Activated CD4-positive, alpha-beta memory T cell treated with anti-CD3 and anti-CD28 coated beads for 36 hours (primary cell): ENCODE data around the gene FOS. TPM values are rescaled to one million over a fixed set of nuclear protein-coding genes. Genes with fewer than 3 reads are reported as not detected.

Experiments
- CTCF ChIA-PET: fragments of 350-600 bp; sonication (Branson Sonifier 250); formaldehyde crosslinking; loops from one replicate; lab custom pipeline; 2021; ENCODE audit warnings: antibody characterized with exemption, inconsistent platforms; lab: Charles Lee
- POLR2A ChIA-PET: fragments of 350-600 bp; sonication (Branson Sonifier 250); formaldehyde crosslinking; loops from one replicate; lab custom pipeline; 2021; ENCODE audit warnings: antibody characterized with exemption; lab: Charles Lee
- DNase-seq: peaks from one replicate; pipeline ENCODE4 v3.0.0-alpha.2; 2020
- H3K27ac Mint-ChIP-seq: one replicate; pipeline ENCODE4 v1.8.0; 2021; ENCODE audit warnings: mixed read lengths
- H3K27me3 Mint-ChIP-seq: one replicate; pipeline ENCODE4 v1.8.0; 2021; ENCODE audit warnings: mixed read lengths
- H3K36me3 Mint-ChIP-seq: one replicate; pipeline ENCODE4 v1.8.0; 2021; ENCODE audit warnings: mixed read lengths
- H3K4me1 Mint-ChIP-seq: one replicate; pipeline ENCODE4 v1.8.0; 2021; ENCODE audit warnings: low read depth, mixed read lengths
- H3K4me3 Mint-ChIP-seq: one replicate; pipeline ENCODE4 v1.8.0; 2021; ENCODE audit warnings: mild to moderate bottlenecking, mixed read lengths
- H3K9me3 Mint-ChIP-seq: one replicate; pipeline ENCODE4 v1.8.0; 2021; ENCODE audit warnings: mixed read lengths
- intact Hi-C: fragments of 100-400 bp; cut with micrococcal nuclease; formaldehyde crosslinking; loops from one replicate; pipeline ENCODE4 v1.15.1; 2023
- total RNA-seq, 2 experiments: library from RNA; stranded (reverse); gene quantifications; one replicate each; pipeline ENCODE4 v1.2.3, GENCODE V29; 2021

Gene FOS
- total RNA-seq, 2 experiments from 2014 or later = 21.1 to 26.7 TPM

DNA sequence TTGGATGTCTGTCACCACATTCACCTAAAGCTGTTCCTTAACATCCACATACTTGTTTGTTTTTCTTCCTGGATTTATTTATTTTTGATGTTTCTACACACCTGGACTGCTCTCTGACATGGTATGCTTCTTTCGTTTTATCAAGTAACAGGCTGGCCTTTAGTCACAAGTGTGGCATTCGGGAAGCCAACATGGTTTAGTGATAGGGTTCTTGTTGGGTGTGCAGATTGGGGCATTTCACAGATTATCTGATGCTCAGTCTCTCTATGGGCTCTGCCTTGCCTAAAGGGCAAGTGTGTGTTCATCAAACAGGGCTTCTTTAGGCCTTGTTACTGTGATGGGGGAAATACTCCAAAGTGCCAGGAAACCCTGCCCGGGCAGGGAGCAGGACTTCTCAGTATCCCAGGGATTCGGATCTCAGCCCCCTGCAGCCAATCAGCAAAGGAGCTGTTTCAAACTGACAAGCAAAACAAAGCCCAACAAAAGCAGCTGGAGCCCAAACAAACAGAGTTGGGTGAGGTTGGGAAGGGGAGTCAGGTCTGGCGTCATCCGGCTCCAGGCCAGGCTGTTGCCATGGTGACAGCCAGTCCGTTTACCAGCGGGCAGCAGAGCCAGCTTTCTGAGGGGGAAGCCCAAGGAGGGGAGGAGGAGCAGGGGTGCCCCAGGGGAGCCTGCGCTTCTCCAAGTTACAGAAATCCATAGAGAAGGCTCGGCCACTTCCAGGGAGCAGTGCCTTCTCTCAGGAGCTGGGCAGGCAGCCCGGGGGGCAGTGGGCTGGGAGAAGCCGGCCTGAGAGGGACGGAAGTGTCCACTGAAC is 31.9 kb downstream of the FOS start:
- Mint-ChIP-seq H3K27me3 (peaks cover 5% of the 10 kb centered on the region), H3K4me3 (no peak overlapping the region), H3K9me3 (no peaks in the 10 kb centered on the region), H3K27ac (no peak overlapping the region), H3K4me1 (peaks cover 7% of the 10 kb centered on the region), H3K36me3 (no peaks in the 10 kb centered on the region)
- CTCF ChIA-PET = interaction anchor here (1.0 to 9.2 kb wide), 6 partner anchors 14 to 344 kb away, joined by 3 to 98 read pairs (median 4); no protein-coding TSS in a partner anchor
- intact Hi-C loops = no loop called here
- POLR2A ChIA-PET = no interaction called here
- no peak for DNase-seq

DNA sequence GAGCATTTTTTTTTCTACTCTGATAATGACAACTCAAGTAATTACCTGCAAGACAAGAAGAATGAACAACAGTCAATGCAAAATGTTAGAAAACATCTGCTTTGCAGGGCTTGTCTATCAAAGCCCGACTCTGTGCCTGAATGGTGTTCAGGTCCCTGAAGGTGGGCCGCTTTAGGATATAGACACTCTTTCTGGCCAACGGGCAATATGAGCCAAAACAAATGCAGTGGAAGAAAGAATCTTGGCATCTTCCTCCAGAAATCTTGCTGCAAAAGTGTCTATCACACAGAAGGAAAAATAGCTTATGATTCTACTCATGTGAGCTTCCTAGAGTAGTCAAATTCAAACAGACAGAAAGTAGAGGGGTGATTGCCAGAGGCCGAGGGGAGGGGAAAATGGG is 32.7 kb downstream of the FOS start:
- intact Hi-C loops = no loop called here
- Mint-ChIP-seq H3K4me3 (no peak overlapping the region), H3K27me3 (peaks cover 5% of the 10 kb centered on the region), H3K27ac (no peak overlapping the region), H3K9me3 (no peaks in the 10 kb centered on the region), H3K36me3 (no peaks in the 10 kb centered on the region), H3K4me1 (peaks cover 7% of the 10 kb centered on the region)
- ChIA-PET POLR2A (no interaction called here), CTCF (interaction anchor here (0.6 to 9.2 kb wide), 5 partner anchors 14 to 343 kb away, joined by 3 to 98 read pairs (median 4); no protein-coding TSS in a partner anchor)
- DNase-seq = no peak

GRCh38 chr14:75312341-75312740 is 33.7 kb downstream of the FOS start:
- Mint-ChIP-seq H3K4me1 (peaks cover 3% of the 10 kb centered on the region), H3K27ac (no peak overlapping the region), H3K36me3 (no peaks in the 10 kb centered on the region), H3K9me3 (no peaks in the 10 kb centered on the region), H3K4me3 (no peak overlapping the region), H3K27me3 (peaks cover 2% of the 10 kb centered on the region)
- POLR2A ChIA-PET = no interaction called here
- intact Hi-C loops = no loop called here
- CTCF ChIA-PET = interaction anchor here (1.1 to 1.4 kb wide), 2 partner anchors 22 to 176 kb away, joined by 3 read pairs; no protein-coding TSS in a partner anchor
- no peak for DNase-seq

GRCh38 chr14:75313294-75313693 is 34.7 kb downstream of the FOS start:
- H3K4me1 Mint-ChIP-seq = peaks cover 3% of the 10 kb centered on the region
- peaks cover 2% of the 10 kb centered on the region for H3K27me3 Mint-ChIP-seq
- H3K4me3 Mint-ChIP-seq = no peak overlapping the region
- ChIA-PET CTCF (interaction anchor here (0.6 to 1.1 kb wide), 2 partner anchors 176 to 341 kb away, joined by 3 to 4 read pairs; no protein-coding TSS in a partner anchor), POLR2A (no interaction called here)
- no peaks in the 10 kb centered on the region for H3K9me3 Mint-ChIP-seq
- no peak for DNase-seq
- intact Hi-C loops = no loop called here
- H3K27ac Mint-ChIP-seq = no peak overlapping the region
- H3K36me3 Mint-ChIP-seq = no peaks in the 10 kb centered on the region

- Mint-ChIP-seq H3K27me3 (peaks cover 6% of the 10 kb centered on the region), H3K4me3 (no peak overlapping the region), H3K4me1 (peaks cover 3% of the 10 kb centered on the region), H3K36me3 (no peaks in the 10 kb centered on the region), H3K27ac (no peak overlapping the region), H3K9me3 (peaks cover 1% of the 10 kb centered on the region)
- ChIA-PET POLR2A (no interaction called here), CTCF (interaction anchor here (1.2 kb wide), 1 partner anchor 173 kb away, joined by 5 read pairs; no protein-coding TSS in a partner anchor)
- intact Hi-C loops = no loop called here
- DNase-seq = no peak
Observed at GRCh38 chr14:75315144-75315543, 36.5 kb downstream of the FOS start.

DNA sequence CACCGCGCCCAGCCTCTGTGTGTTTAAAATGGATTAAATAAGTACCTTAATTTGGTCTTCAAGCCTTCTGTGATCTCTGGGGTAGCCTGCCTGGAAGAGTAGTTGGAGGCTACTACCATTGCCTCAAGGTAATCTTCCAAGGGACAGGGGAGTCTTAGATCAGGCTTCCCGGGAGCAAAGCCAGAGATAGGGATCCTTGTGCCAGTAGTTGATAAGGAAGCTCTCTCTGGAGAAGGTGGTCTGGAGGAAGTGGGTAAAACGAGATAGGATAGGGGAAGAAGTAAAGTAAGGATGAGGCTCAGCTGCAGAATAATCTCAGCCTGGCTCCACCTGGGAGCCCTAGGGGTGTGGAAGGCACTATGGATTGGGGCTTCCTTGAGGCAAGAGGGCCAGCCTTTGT is 38.5 kb downstream of the FOS start:
- H3K27ac Mint-ChIP-seq = no peak overlapping the region
- peaks cover 6% of the 10 kb centered on the region for H3K27me3 Mint-ChIP-seq
- CTCF ChIA-PET = interaction anchor here (1.1 kb wide), 1 partner anchor 172 kb away, joined by 3 read pairs; no protein-coding TSS in a partner anchor
- H3K36me3 Mint-ChIP-seq = no peaks in the 10 kb centered on the region
- POLR2A ChIA-PET = no interaction called here
- H3K4me1 Mint-ChIP-seq = no peaks in the 10 kb centered on the region
- H3K4me3 Mint-ChIP-seq = no peak overlapping the region
- H3K9me3 Mint-ChIP-seq = peaks cover 1% of the 10 kb centered on the region
- intact Hi-C loops = no loop called here
- DNase-seq = no peak

- Mint-ChIP-seq H3K4me3 (no peak overlapping the region), H3K4me1 (no peaks in the 10 kb centered on the region), H3K27ac (no peak overlapping the region), H3K9me3 (peaks cover 1% of the 10 kb centered on the region), H3K27me3 (peaks cover 6% of the 10 kb centered on the region), H3K36me3 (no peaks in the 10 kb centered on the region)
- ChIA-PET CTCF (interaction anchor here (0.6 kb wide), 1 partner anchor 1520 kb away, joined by 3 read pairs; no protein-coding TSS in a partner anchor), POLR2A (interaction anchor here (0.6 kb wide), 1 partner anchor 899 kb away, joined by 3 read pairs; no protein-coding TSS in a partner anchor)
- no peak for DNase-seq
- intact Hi-C loops = no loop called here
Observed at GRCh38 chr14:75318353-75318752, 39.7 kb downstream of the FOS start.

DNA sequence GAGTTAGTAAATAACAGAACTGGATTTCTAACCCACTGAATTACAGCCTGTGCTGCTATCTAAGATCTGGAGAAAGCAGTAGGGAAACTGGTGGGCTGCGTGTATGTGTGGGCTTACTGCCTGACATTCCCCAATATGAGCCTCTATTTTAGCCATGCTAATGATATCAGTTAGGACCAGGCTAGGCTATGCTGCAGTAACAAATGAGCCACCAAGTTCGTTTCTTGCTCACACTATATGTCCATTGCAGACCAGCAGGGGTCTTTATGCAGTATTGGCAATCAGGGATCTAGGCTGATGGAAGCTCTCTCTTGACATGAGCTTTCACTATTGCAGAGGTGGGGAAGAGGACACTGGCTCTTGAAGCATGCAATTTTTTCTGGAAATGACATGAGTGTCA is 40.4 kb downstream of the FOS start:
- POLR2A ChIA-PET = no interaction called here
- CTCF ChIA-PET = interaction anchor here (1.0 kb wide), 1 partner anchor 269 kb away, joined by 3 read pairs; no protein-coding TSS in a partner anchor
- no peaks in the 10 kb centered on the region for H3K4me1 Mint-ChIP-seq
- peaks cover 6% of the 10 kb centered on the region for H3K27me3 Mint-ChIP-seq
- no peak overlapping the region for H3K27ac Mint-ChIP-seq
- intact Hi-C loops = no loop called here
- H3K36me3 Mint-ChIP-seq = no peaks in the 10 kb centered on the region
- peaks cover 1% of the 10 kb centered on the region for H3K9me3 Mint-ChIP-seq
- no peak overlapping the region for H3K4me3 Mint-ChIP-seq
- DNase-seq = no peak

DNA sequence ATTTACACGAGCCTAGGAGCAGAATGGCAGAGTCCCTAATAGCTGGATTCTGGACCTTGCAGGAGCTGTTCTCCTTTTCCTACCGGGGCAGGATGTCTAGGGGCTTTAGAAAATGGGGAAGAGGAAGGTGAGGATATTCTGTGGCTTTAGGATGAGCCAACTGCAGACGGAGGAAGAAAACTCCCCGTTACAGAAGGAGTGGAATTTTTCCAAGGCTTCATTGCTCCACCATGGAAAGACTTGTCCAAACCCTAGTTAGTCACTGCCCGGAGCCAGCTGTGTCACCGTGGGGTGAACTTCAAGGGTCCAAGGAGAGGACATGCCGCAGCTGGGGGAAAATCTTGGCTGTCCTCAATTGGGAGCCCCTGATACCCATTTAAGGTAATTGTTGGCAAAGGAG is 41.6 kb downstream of the FOS start:
- intact Hi-C loops = no loop called here
- no peak for DNase-seq
- no peaks in the 10 kb centered on the region for H3K36me3 Mint-ChIP-seq
- H3K27me3 Mint-ChIP-seq = peaks cover 9% of the 10 kb centered on the region
- POLR2A ChIA-PET = no interaction called here
- CTCF ChIA-PET = no interaction called here
- H3K27ac Mint-ChIP-seq = no peak overlapping the region
- H3K9me3 Mint-ChIP-seq = peaks cover 1% of the 10 kb centered on the region
- H3K4me1 Mint-ChIP-seq = no peaks in the 10 kb centered on the region
- H3K4me3 Mint-ChIP-seq = no peak overlapping the region

DNA sequence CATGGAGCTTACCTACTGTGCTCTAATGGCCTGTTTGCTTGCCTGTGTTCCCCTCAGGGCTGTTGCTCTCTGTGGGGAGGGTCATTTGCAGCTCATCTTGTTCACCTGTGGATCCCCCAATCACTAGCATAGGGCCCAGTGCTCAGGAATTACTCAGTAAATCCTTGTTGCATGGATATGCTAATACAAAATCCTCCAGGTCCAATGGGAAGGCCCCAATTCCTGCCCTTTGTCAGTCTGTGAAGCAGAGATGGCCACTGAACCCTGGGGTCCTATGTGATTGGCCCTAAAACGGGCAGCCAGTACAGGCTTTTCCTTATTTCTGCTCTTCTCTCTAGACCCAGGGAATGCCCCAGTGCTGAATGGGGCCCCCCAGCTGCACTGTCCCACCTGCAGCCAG is 44.1 kb downstream of the FOS start:
- Mint-ChIP-seq H3K4me3 (no peak overlapping the region), H3K9me3 (peaks cover 1% of the 10 kb centered on the region), H3K4me1 (no peaks in the 10 kb centered on the region), H3K27ac (no peak overlapping the region), H3K36me3 (no peaks in the 10 kb centered on the region), H3K27me3 (peaks cover 7% of the 10 kb centered on the region)
- intact Hi-C loops = no loop called here
- DNase-seq = no peak
- ChIA-PET POLR2A (no interaction called here), CTCF (interaction anchor here (0.9 kb wide), 2 partner anchors 15 to 21 kb away, joined by 3 to 5 read pairs; no protein-coding TSS in a partner anchor)

GRCh38 chr14:75323571-75323970 is 44.9 kb downstream of the FOS start:
- CTCF ChIA-PET = no interaction called here
- Mint-ChIP-seq H3K36me3 (no peaks in the 10 kb centered on the region), H3K27ac (no peak overlapping the region), H3K9me3 (peaks cover 1% of the 10 kb centered on the region), H3K4me3 (no peak overlapping the region), H3K4me1 (no peaks in the 10 kb centered on the region), H3K27me3 (peaks cover 7% of the 10 kb centered on the region)
- POLR2A ChIA-PET = no interaction called here
- no peak for DNase-seq
- intact Hi-C loops = no loop called here

- ChIA-PET POLR2A (no interaction called here), CTCF (interaction anchor here (1.2 to 1.6 kb wide), 2 partner anchors 18 to 21 kb away, joined by 3 read pairs; no protein-coding TSS in a partner anchor)
- intact Hi-C loops = no loop called here
- H3K9me3 Mint-ChIP-seq = no peaks in the 10 kb centered on the region
- peaks cover 3% of the 10 kb centered on the region for H3K27me3 Mint-ChIP-seq
- no peak overlapping the region for H3K4me3 Mint-ChIP-seq
- DNase-seq = no peak
- peaks cover 12% of the 10 kb centered on the region for H3K4me1 Mint-ChIP-seq
- no peaks in the 10 kb centered on the region for H3K36me3 Mint-ChIP-seq
- H3K27ac Mint-ChIP-seq = no peak overlapping the region
Observed at GRCh38 chr14:75328558-75329155, 50.0 kb downstream of the FOS start.
